ENCODE measurements around the gene ZNF827. TPM values are rescaled to one million over a fixed set of nuclear protein-coding genes. Genes with fewer than 3 reads are reported as not detected.

Gene ZNF827
- total RNA-seq, 1 donor from 2014 or later: 6.7 TPM

DNA sequence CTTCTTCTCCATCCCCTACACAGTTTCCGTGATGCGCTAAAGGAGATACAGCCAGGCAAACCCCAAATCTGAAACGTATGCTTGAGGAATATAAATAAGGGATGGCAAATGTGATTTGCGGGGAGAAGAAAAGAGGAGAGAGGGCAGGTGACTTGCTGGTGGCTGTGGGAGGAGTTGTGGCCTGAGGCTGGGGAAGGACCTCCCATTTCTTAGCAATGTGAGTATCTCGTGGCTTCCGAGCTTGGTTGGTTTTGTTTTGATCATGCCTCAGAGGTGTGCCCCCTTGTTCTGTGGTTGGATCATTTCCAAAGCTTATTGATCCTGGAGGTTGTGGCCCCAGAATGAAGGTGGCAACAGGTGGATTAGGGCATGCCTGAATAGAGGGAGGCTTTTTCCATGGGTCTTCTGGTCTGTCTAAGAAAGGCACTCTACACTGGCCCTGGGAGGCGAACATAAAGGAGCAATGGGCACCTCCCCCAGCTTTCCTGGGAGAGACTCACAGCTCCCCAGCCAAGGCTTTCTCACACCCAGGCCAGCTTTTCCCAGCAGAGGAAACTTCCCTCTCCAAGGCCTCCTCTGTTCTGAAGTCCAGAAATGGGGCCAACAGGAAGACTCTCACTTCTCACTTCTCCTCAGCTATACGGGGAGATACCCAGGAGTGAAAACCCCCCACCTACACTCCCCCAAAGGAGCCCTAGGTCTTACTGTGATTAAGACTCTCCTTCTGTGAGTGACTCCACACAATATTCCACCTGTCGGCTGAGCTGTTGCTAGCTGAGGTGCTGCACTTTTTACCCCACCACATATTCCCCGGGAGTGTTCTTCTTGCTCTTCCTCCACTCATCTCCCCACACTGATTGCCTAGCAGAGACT, 218.6 kb downstream of the ZNF827 start:
- DNase-seq (ENCODE audit: low spot score): no peak

- DNase-seq (ENCODE audit: low spot score): peak; percentile 38
Measured at GRCh38 chr4:145716661-145717200, 221.9 kb downstream of the ZNF827 start.

GRCh38 chr4:145716200-145716599, 222.4 kb downstream of the ZNF827 start:
- DNase-seq (ENCODE audit: low spot score): no peak

DNA sequence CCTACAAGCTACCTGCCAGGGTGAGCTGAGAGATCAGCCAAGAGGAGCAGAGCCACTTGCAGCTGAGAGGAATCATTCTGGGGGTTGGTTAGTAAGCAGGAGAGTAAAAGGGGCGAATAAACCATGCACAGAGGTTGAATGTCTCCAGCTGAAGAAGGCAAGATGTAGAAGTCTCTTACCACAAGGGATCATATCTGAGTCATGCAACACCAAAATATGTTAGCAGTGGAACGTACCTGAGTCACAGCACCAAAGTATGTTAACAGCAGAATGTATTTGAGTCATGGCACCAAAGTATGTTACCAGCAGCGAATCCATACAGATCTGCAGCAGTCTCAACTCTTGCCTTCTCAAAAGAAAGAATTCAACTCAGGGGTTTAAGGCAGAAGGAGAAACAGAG, 228.8 kb downstream of the ZNF827 start:
- no peak for DNase-seq (ENCODE audit: low spot score)

DNA sequence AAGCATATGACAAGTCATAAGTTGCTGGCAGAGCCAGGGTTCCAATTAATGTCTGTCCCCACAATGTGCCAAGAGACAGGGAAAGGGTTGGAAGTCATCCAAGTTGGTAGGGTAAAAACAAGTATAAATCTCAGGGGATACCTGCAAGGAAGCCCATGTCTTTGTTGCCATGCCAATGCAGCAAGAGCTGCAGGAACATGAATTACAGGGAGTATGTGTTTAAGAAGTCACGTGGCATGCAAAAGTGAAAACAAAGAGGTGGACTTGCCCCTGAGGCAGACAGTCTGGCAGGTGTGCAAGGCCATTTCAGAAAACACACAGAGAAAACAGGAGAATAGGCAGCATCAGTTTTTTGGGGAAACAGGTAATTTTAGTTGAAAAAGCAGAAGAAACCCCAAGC, 229.3 kb downstream of the ZNF827 start:
- peak; percentile 42 for DNase-seq (ENCODE audit: low spot score)

Other genes starting within 250 kb of the ZNF827 start
- 40.9 TPM for gene LSM6, start 236.9 kb upstream of the ZNF827 start, total RNA-seq (ENCODE audit: insufficient read depth, low replicate concordance)